Epithelial cell of proximal tubule (primary cell): ENCODE data around the gene POTEC. TPM values are rescaled to one million over a fixed set of nuclear protein-coding genes. Genes with fewer than 3 reads are reported as not detected.
A peak's percentile ranks its signal among the peaks of the same experiment; 100 is the strongest.
"Not testable (repeated sequence)": the region's sequence is repeated elsewhere in the genome, so short reads cannot be mapped to it uniquely, and the experiment has no call there.

Experiments used
- DNase-seq: peaks from one replicate; pipeline ENCODE4 v3.0.0-alpha.2; 2011; ENCODE audit warnings: low read depth
- H3K4me3 ChIP-seq: 2 replicates; pipeline ENCODE4 v1.5.1; 2011; ENCODE audit warnings: low read depth, mild to moderate bottlenecking, low read length
- CTCF ChIP-seq: conservative IDR thresholded peaks from 2 replicates; pipeline ENCODE4 v1.5.1; 2012; ENCODE audit warnings: low read depth, mild to moderate bottlenecking, low read length
- total RNA-seq: library from RNA; depleted of rRNA; stranded (reverse); fragments of >200 nt; gene quantifications from 2 replicates; pipeline ENCODE4 v1.2.3, GENCODE V29; 2015

POTEC gene
- not detected in 2 replicates for total RNA-seq

- not testable (repeated sequence) for DNase-seq, H3K4me3 ChIP-seq
These were observed at the start of gene POTEC for GRCh38 chr18:14543446-14543964. Gene POTEC (minus strand): TSS chr18:14543600. CDS start chr18:14543146, 454 bp downstream.

- DNase-seq = peak; percentile 1
- H3K4me3 ChIP-seq = no peak overlapping the region
- no peak for TF ChIP-seq CTCF
These were observed 34.6 kb upstream of the POTEC start for GRCh38 chr18:14577971-14578370.

GRCh38 chr18:14559502-14559901, 16.1 kb upstream of the POTEC start:
- H3K4me3 ChIP-seq, DNase-seq: not testable (repeated sequence)

- H3K4me3 ChIP-seq, DNase-seq: not testable (repeated sequence)
These were observed 11.7 kb downstream of the POTEC start for GRCh38 chr18:14531659-14532058.

GRCh38 chr18:14510707-14511106, 32.7 kb downstream of the POTEC start:
- not testable (repeated sequence) for DNase-seq, H3K4me3 ChIP-seq

- DNase-seq, H3K4me3 ChIP-seq: not testable (repeated sequence)
These were observed 39.7 kb downstream of the POTEC start for GRCh38 chr18:14503691-14504090.

GRCh38 chr18:14501894-14502293, 41.5 kb downstream of the POTEC start:
- not testable (repeated sequence) for H3K4me3 ChIP-seq

GRCh38 chr18:14489256-14490014, 54.0 kb downstream of the POTEC start:
- DNase-seq, H3K4me3 ChIP-seq: not testable (repeated sequence)

More at GRCh38 chr18:14501894-14502293, 41.5 kb downstream of the POTEC start:
- not testable (repeated sequence) for DNase-seq

- DNase-seq, H3K4me3 ChIP-seq: not testable (repeated sequence)
These were observed 54.6 kb downstream of the POTEC start for GRCh38 chr18:14488789-14489188.

- not testable (repeated sequence) for DNase-seq, H3K4me3 ChIP-seq
These were observed 56.3 kb downstream of the POTEC start for GRCh38 chr18:14486926-14487580.

- not testable (repeated sequence) for H3K4me3 ChIP-seq, DNase-seq
These were observed 64.3 kb downstream of the POTEC start for GRCh38 chr18:14479076-14479475.

GRCh38 chr18:14475520-14475919, 67.9 kb downstream of the POTEC start:
- not testable (repeated sequence) for H3K4me3 ChIP-seq

GRCh38 chr18:14474752-14475151, 68.6 kb downstream of the POTEC start:
- H3K4me3 ChIP-seq, DNase-seq: not testable (repeated sequence)

More at GRCh38 chr18:14475520-14475919, 67.9 kb downstream of the POTEC start:
- not testable (repeated sequence) for DNase-seq

GRCh38 chr18:14474007-14474720, 69.2 kb downstream of the POTEC start:
- not testable (repeated sequence) for DNase-seq

GRCh38 chr18:14473250-14474006, 70.0 kb downstream of the POTEC start:
- not testable (repeated sequence) for DNase-seq, H3K4me3 ChIP-seq

More at GRCh38 chr18:14474007-14474720, 69.2 kb downstream of the POTEC start:
- H3K4me3 ChIP-seq = not testable (repeated sequence)

GRCh38 chr18:14471286-14471685, 72.1 kb downstream of the POTEC start:
- DNase-seq, H3K4me3 ChIP-seq: not testable (repeated sequence)

GRCh38 chr18:14470446-14470845, 73.0 kb downstream of the POTEC start:
- not testable (repeated sequence) for H3K4me3 ChIP-seq, DNase-seq
